ENCODE measurements around the gene RBM15B. TPM values are rescaled to one million over a fixed set of nuclear protein-coding genes. Genes with fewer than 3 reads are reported as not detected.
A peak's percentile ranks its signal among the peaks of the same experiment; 100 is the strongest.

Gene RBM15B
- total RNA-seq, 2 experiments from 2014 or later: 34.2 to 37.4 TPM

DNA sequence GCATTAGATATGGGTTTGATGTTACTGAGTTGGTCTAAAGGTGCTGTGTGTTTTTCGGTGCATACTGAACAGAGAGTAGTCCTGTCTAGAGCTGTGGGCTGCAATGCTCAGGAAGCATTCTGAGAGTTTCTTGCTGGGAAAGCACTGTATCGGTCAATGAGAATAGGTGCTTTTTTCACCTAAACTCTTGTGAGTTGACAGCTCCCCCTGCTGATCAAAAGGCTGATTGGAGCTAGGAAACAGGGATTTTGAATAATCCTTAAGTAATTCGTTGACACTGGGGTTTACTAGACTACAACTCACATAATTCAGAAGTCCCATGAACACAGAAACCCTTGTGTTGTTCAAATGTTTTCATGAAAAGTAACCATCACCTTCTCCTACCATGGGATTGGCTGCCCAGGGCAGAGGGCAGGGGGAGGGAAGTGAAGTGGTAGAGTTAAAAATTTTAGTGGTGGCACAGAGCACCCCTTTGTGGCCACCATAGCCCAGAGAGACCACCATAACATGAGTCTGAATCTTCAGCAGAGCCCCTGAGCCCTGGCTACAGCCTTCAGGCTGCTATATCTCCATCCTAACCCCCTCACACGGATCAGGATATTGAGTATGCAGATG, 19.0 kb upstream of the RBM15B start:
- TF ChIP-seq, protein P1, sequence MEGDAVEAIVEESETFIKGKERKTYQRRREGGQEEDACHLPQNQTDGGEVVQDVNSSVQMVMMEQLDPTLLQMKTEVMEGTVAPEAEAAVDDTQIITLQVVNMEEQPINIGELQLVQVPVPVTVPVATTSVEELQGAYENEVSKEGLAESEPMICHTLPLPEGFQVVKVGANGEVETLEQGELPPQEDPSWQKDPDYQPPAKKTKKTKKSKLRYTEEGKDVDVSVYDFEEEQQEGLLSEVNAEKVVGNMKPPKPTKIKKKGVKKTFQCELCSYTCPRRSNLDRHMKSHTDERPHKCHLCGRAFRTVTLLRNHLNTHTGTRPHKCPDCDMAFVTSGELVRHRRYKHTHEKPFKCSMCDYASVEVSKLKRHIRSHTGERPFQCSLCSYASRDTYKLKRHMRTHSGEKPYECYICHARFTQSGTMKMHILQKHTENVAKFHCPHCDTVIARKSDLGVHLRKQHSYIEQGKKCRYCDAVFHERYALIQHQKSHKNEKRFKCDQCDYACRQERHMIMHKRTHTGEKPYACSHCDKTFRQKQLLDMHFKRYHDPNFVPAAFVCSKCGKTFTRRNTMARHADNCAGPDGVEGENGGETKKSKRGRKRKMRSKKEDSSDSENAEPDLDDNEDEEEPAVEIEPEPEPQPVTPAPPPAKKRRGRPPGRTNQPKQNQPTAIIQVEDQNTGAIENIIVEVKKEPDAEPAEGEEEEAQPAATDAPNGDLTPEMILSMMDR (conservative IDR thresholded peaks at IDR 0.05; ENCODE audit: low read length): peak; percentile 79
- TF ChIP-seq EZH2phosphoT487 (IDR thresholded peaks at IDR 0.05; ENCODE audit: borderline replicate concordance, low read depth, low read length): no peak
- no TSS peak for BruUV-seq (replicated peaks)
- H3K9me2 ChIP-seq (ENCODE audit: insufficient read depth, low read length): no peaks in the 10 kb centered on the region
- DNase-seq (ENCODE audit: low spot score): peak; percentile 57
- H2AFZ ChIP-seq (ENCODE audit: low read length): no peak overlapping the region
- no peaks in the 10 kb centered on the region for H3K4me1 ChIP-seq (ENCODE audit: insufficient read depth, low read length, poor library complexity, severe bottlenecking)
- H4K20me1 ChIP-seq (ENCODE audit: insufficient read depth, low read length): no peaks in the 10 kb centered on the region
- CTCF ChIA-PET (ENCODE audit: unreplicated experiment): no interaction called here
- H3K27ac ChIP-seq (ENCODE audit: low read depth, low read length, poor library complexity, severe bottlenecking): no peak overlapping the region
- no peaks in the 10 kb centered on the region for H3K79me2 ChIP-seq (ENCODE audit: insufficient read depth, low read depth, low read length)
- H3K36me3 ChIP-seq (ENCODE audit: insufficient read depth, low read length): no peaks in the 10 kb centered on the region
- intact Hi-C loops (cut with micrococcal nuclease; ENCODE audit: unreplicated experiment): loop anchor here (2.0 to 10.0 kb wide), 2 partner anchors 267 to 401 kb away; no protein-coding TSS in a partner anchor
- POLR2A ChIA-PET: no interaction called here
- no peak overlapping the region for H3K4me2 ChIP-seq (ENCODE audit: low read length)
- H3K9me3 ChIP-seq (ENCODE audit: low read length): no peaks in the 10 kb centered on the region
- no peak overlapping the region for H3K4me3 ChIP-seq (ENCODE audit: low read depth, low read length, poor library complexity, severe bottlenecking)

GRCh38 chr3:51373658-51374421, 17.2 kb upstream of the RBM15B start:
- Histone ChIP-seq H3K4me3 (ENCODE audit: low read depth, low read length, poor library complexity, severe bottlenecking) (no peak overlapping the region), H3K4me1 (ENCODE audit: insufficient read depth, low read length, poor library complexity, severe bottlenecking) (no peaks in the 10 kb centered on the region), H3K4me2 (ENCODE audit: low read length) (no peak overlapping the region), H3K9me2 (ENCODE audit: insufficient read depth, low read length) (no peaks in the 10 kb centered on the region), H3K27ac (ENCODE audit: low read depth, low read length, poor library complexity, severe bottlenecking) (no peak overlapping the region), H3K9me3 (ENCODE audit: low read length) (no peaks in the 10 kb centered on the region), H3K36me3 (ENCODE audit: insufficient read depth, low read length) (no peaks in the 10 kb centered on the region), H4K20me1 (ENCODE audit: insufficient read depth, low read length) (no peaks in the 10 kb centered on the region), H3K79me2 (ENCODE audit: insufficient read depth, low read depth, low read length) (no peaks in the 10 kb centered on the region), H2AFZ (ENCODE audit: low read length) (no peak overlapping the region)
- ChIA-PET POLR2A (no interaction called here), CTCF (ENCODE audit: unreplicated experiment) (no interaction called here)
- TF ChIP-seq EZH2phosphoT487 (IDR thresholded peaks at IDR 0.05; ENCODE audit: borderline replicate concordance, low read depth, low read length): no peak
- TF ChIP-seq, protein P1 (conservative IDR thresholded peaks at IDR 0.05; ENCODE audit: low read length): no peak
- intact Hi-C loops (cut with micrococcal nuclease; ENCODE audit: unreplicated experiment): loop anchor here (2.0 to 10.0 kb wide), 2 partner anchors 269 to 403 kb away; no protein-coding TSS in a partner anchor
- BruUV-seq (replicated peaks): no TSS peak
- no peak for DNase-seq (ENCODE audit: low spot score)

DNA sequence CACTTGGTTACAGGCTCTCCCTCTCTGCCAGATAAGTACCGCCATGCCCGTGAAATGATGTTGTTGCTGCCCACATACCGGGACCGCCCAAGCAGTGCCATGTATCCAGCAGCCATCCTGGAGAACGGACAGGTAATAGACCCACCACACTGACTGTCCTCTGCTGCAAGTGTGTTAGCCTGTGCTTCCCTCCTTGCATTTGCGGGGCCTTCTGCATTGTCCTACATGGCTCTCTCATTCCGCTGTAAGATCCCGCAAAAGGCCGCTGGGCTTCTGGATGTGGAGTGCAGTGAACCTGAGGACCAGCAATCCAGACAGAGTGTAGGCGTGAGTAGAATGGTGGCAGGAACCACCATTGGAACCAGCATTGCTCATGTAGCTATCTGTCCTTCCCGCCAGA, 16.6 kb upstream of the RBM15B start:
- Histone ChIP-seq H3K36me3 (ENCODE audit: insufficient read depth, low read length) (no peaks in the 10 kb centered on the region), H3K79me2 (ENCODE audit: insufficient read depth, low read depth, low read length) (no peaks in the 10 kb centered on the region), H2AFZ (ENCODE audit: low read length) (no peak overlapping the region), H4K20me1 (ENCODE audit: insufficient read depth, low read length) (no peaks in the 10 kb centered on the region), H3K4me2 (ENCODE audit: low read length) (no peak overlapping the region), H3K9me2 (ENCODE audit: insufficient read depth, low read length) (no peaks in the 10 kb centered on the region), H3K27ac (ENCODE audit: low read depth, low read length, poor library complexity, severe bottlenecking) (no peak overlapping the region), H3K4me1 (ENCODE audit: insufficient read depth, low read length, poor library complexity, severe bottlenecking) (no peaks in the 10 kb centered on the region), H3K9me3 (ENCODE audit: low read length) (no peaks in the 10 kb centered on the region), H3K4me3 (ENCODE audit: low read depth, low read length, poor library complexity, severe bottlenecking) (no peak overlapping the region)
- ChIA-PET CTCF (ENCODE audit: unreplicated experiment) (no interaction called here), POLR2A (no interaction called here)
- no TSS peak for BruUV-seq (replicated peaks)
- DNase-seq (ENCODE audit: low spot score): no peak
- TF ChIP-seq, protein P1 (conservative IDR thresholded peaks at IDR 0.05; ENCODE audit: low read length): no peak
- no peak for TF ChIP-seq EZH2phosphoT487 (IDR thresholded peaks at IDR 0.05; ENCODE audit: borderline replicate concordance, low read depth, low read length)
- intact Hi-C loops (cut with micrococcal nuclease; ENCODE audit: unreplicated experiment): loop anchor here (10.0 kb wide), 1 partner anchor 270 kb away; no protein-coding TSS in a partner anchor
